Ishikawa (cell line): ENCODE results near the gene RAB31.

ENCODE experiments used
- CEBPB ChIP-seq: IDR thresholded peaks from 2 replicates; pipeline ENCODE4 v1.6.1; 2012
- CREB1 ChIP-seq: IDR thresholded peaks from 2 replicates; pipeline ENCODE4 v1.6.1; 2012; ENCODE audit warnings: low read depth
- EP300 ChIP-seq: IDR thresholded peaks from 2 replicates; pipeline ENCODE4 v1.6.1; 2012; ENCODE audit warnings: borderline replicate concordance
- FOXM1 ChIP-seq: IDR thresholded peaks from 2 replicates; pipeline ENCODE4 v1.6.1; 2012; ENCODE audit warnings: low read depth, borderline replicate concordance
- MAX ChIP-seq: IDR thresholded peaks from 2 replicates; pipeline ENCODE4 v1.6.1; 2012
- RAD21 ChIP-seq: IDR thresholded peaks from 2 replicates; pipeline ENCODE4 v1.6.1; 2012; ENCODE audit warnings: low read depth
- TAF1 ChIP-seq: IDR thresholded peaks from 2 replicates; pipeline ENCODE4 v1.6.1; 2012; ENCODE audit warnings: low read depth, mild to moderate bottlenecking
- TCF12 ChIP-seq: IDR thresholded peaks from 2 replicates; pipeline ENCODE4 v1.6.1; 2012; ENCODE audit warnings: low read depth
- TEAD4 ChIP-seq: IDR thresholded peaks from 2 replicates; pipeline ENCODE4 v1.6.1; 2012
- USF1 ChIP-seq: IDR thresholded peaks from 2 replicates; pipeline ENCODE4 v1.6.1; 2012
- YY1 ChIP-seq: IDR thresholded peaks from 2 replicates; pipeline ENCODE4 v1.6.1; 2012; ENCODE audit warnings: low read depth
- TF ChIP-seq, protein P1 (sequence below): IDR thresholded peaks from 2 replicates; pipeline ENCODE4 v1.6.1; 2012; ENCODE audit warnings: low read depth, mild to moderate bottlenecking

DNA sequence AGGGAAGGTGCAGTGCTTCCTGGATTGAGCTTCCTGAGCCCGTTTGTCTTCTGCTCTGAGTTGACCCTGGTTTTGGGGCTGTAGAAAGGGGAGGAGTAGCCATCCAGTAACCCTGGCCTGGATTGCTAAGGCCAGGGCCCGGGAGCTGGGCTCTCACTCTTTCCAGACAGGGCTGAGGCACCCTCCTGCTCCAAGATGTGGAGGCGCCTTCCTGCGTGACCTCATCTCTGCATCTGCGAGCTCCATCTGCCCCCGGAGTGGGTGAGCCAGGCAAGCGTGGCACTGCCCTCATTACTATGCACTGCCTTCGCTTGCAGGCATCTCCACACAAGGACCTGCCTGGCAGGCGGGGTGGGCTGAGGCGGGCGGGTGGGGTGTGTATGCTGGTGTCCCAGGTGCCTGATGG is 58.0 kb downstream of the RAB31 start:
- TF ChIP-seq CREB1 (no peak), TAF1 (no peak), MAX (no peak), RAD21 (no peak), FOXM1 (no peak), TEAD4 (no peak), CEBPB (no peak), EP300 (no peak), TCF12 (no peak), USF1 (no peak), YY1 (no peak)
- TF ChIP-seq, protein P1, sequence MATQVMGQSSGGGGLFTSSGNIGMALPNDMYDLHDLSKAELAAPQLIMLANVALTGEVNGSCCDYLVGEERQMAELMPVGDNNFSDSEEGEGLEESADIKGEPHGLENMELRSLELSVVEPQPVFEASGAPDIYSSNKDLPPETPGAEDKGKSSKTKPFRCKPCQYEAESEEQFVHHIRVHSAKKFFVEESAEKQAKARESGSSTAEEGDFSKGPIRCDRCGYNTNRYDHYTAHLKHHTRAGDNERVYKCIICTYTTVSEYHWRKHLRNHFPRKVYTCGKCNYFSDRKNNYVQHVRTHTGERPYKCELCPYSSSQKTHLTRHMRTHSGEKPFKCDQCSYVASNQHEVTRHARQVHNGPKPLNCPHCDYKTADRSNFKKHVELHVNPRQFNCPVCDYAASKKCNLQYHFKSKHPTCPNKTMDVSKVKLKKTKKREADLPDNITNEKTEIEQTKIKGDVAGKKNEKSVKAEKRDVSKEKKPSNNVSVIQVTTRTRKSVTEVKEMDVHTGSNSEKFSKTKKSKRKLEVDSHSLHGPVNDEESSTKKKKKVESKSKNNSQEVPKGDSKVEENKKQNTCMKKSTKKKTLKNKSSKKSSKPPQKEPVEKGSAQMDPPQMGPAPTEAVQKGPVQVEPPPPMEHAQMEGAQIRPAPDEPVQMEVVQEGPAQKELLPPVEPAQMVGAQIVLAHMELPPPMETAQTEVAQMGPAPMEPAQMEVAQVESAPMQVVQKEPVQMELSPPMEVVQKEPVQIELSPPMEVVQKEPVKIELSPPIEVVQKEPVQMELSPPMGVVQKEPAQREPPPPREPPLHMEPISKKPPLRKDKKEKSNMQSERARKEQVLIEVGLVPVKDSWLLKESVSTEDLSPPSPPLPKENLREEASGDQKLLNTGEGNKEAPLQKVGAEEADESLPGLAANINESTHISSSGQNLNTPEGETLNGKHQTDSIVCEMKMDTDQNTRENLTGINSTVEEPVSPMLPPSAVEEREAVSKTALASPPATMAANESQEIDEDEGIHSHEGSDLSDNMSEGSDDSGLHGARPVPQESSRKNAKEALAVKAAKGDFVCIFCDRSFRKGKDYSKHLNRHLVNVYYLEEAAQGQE, result no peak
